COLO668 (cell line): Measurements from ENCODE around the gene SMPD3.
A peak's percentile ranks its signal among the peaks of the same experiment; 100 is the strongest.

Source experiments
- DNase-seq: peaks from one replicate; lab custom pipeline; 2025; ENCODE audit not compliant: unreplicated experiment; lab: John Stamatoyannopoulos, UW

The SMPD3 gene

DNA sequence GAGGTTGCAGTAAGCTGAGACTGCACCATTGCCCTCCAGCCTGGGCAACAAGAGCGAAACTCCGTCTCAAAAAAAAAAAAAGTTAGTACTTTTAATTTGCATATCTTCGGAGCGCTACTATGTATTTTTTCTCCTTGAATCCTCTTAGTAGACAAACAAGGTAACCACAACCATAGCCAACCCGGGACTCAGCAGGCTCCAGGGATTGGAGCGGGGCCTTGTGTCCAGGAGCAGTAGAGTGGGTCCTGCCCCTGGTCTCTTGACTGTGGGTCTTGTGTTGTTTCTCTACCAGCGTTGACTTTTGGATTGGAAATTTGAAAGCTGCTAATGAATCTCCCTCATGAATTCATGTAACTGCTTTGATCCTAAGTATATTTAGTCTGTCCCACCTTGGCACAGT is 105.2 kb downstream of the SMPD3 start:
- no peak for DNase-seq

- no peak for DNase-seq
Measured at GRCh38 chr16:68342620-68343019, 105.7 kb downstream of the SMPD3 start.

DNA sequence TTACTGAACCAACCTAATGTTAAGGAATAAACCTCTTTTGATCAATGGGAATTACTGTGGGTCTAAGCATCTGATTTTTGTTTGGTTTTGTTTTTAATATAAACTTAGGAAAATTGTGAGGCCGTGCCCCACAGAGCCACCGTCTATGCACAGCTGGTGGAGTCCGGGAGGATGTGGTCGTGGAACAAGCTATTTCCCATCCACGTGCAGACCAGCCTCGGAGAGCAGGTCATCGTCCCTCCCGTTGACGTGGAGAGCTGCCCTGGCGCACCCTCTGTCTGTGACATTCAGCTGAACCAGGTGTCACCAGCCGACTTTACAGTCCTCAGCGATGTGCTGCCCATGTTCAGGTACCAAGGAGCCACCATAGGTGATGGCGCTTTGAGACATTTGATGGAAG is 109.1 kb downstream of the SMPD3 start:
- DNase-seq = no peak

DNA sequence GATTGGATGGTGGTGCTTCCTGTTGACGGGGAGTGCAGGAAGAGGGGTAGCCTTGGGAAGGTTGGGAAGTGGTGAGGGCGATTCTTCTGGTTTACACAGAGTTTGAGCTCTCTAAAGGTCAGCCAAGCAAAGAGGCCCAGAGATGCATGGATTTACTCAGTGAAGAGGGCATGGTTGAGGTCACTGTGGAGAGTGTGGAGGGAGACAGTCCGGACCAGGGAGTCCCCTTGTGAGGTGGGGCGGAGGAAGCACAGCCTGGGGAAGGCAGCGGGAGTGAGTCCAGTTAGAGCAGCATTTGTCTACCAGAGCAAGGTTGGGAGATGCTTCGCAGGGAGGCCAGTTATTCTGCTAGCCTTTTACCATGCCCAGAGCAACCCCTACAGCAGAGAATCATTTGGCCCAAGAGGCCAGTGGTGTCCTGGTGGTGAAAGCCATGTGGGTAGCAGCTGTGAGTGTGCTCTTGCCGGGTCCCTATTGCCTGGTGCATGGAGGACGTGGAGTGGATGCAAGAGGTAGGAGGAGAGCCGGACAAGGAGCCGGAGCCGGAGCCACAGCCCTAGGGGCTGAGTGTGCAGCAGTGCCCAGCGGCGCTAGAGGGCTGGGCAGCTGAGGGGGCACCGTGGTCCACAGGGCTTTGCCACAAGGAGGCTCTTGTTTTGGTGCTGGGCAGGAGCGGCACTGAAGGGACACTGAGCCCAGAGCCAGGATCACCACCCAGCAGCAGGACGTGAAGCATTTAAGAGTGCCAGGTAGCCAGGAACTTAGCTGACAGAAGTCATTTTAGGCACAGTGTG is 109.8 kb downstream of the SMPD3 start:
- DNase-seq = no peak

GRCh38 chr16:68335175-68335574 is 113.1 kb downstream of the SMPD3 start:
- DNase-seq = no peak

GRCh38 chr16:68332411-68333121 is 115.7 kb downstream of the SMPD3 start:
- no peak for DNase-seq

DNA sequence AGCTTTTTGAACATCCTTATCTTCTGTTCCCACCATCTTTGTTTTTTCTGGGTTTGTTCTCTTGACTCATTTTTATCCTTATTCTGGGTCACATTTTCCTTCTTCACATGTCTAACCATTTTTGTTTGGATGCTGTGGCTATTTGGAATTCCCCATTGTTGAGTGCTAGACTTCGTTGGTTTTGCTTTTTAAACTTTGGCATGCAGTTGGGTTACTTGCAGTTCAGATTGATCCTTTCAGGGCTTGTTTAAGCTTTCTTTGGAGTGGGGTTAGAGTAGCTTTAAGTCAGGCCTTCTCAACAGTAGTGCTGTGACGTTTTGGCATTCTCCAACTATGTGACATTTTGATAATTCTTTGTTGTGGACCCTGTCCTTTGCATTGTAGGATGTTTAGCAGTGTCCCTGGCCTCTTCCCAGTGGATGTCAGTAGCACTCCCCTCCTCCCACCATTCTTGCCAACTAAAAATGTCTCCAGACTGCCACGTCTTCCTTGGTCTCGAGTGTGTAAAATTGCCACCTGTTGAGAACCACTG is 116.4 kb downstream of the SMPD3 start:
- no peak for DNase-seq

DNA sequence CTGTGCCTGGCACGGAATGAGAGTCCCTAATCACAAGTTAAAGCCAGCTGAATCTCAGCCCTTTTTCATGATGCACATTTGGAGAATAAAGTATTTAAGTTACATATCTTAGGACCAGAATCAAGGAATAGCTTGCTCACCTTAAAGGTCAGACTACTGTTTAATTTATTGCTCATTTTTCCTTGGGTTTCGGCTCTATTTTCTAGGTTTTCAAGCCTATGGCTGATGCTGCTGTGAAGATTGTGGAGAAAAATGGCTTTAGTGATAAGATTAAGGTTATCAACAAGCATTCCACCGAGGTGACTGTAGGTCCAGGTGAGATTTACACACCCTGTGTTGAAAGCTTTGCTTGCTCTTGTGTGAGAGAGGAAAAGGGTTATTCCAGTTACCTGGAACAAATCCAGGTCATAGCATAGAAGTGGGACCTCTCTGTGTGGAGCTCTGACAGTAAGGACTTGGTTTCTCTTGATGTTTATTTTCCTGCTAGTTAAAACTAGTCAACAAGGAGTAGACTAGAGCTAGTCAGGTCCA is 119.4 kb downstream of the SMPD3 start:
- no peak for DNase-seq

DNA sequence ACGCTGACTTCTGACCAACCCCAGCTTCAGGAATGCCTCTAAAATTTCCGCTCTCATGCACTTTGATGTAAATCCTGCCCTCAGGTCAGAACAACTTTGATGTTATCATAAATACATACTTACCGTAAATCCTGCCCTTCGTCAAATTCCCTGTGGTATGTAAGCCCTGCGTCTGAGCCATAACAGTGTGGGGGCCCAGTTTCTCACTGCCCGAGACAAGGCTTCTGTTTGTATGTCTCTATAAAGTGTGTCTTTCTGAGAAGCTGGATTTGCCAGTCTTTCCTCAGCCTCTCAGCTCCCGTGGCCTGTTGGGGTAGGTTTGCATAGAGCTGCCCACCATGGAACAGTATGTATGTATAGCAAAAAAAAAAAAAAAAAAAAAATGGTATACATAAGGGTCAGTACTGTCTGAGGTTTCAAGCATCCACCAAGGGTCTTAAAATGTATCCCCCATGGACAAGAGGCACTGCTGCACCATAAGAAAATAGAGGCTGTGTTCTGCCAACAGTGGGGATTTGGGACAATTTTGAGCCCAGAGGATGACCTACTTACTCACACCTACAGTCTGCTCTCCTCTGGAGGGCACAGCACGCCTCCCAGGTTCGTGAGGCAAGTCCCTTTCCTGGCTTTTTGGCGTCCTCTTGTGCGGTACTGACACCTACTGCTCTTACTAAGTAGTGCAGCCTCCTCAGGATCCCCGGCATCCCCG is 120.0 kb downstream of the SMPD3 start:
- DNase-seq = peak; percentile 80

- DNase-seq = no peak
Measured at GRCh38 chr16:68324780-68325357, 123.4 kb downstream of the SMPD3 start.

- no peak for DNase-seq
Measured at GRCh38 chr16:68324336-68324735, 124.0 kb downstream of the SMPD3 start.

- DNase-seq = no peak
Measured at GRCh38 chr16:68319185-68319908, 129.0 kb downstream of the SMPD3 start.

DNA sequence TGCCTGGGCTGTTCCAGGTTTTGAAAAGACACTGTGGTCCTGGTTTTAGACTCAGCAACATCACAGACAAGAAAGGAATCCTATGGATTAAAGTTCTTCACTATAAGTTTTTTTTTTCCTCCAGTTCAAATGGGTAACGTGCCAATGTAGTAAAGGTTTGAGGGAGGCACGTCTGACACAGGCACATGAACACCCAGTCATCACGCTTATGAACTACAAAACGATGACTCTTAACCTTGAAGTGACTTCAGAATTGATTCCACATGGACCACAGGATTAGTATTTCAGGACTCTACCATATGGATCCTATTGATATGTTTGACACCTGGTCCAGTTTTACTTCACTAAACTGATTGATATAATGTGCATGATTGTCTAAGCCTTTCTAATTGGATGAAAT is 135.2 kb downstream of the SMPD3 start:
- DNase-seq = no peak

DNA sequence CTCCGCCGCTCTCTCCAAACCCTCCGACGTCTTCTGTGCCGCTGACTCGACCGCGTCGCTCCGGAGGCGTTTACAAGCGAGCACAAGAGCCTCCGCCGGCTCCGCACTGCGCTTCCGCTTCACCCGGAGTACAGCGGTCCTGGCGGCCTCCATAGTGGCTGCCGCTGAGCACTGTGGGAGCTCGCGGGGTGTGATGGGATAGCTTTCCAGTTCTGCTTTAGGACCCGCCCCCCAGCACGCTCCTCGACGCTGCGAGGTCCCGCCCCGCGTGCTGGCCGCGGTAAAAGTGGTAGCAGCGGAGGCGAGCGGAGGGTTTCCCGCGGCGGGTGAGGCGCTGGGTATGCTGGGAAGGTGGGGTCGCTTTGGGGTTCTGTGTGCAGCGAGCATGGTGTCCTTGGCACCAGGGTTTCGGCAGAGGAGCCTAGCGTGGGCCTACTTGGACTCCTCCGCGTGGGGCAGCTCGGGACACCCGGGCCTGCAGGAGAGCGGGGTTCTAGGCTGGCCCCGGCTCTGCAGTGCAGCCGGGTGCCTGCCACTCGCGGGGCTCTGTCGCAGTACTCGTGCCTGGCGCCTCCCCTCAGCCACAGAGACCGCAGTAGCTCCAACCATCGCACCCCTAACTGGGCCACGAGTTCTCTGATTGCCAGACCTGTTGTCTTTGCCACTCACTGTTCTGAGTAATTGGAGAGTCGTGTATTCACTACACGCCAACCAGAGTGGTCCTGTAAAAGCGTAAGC is 137.4 kb downstream of the SMPD3 start, which contains the start of the genes PRMT7 and SLC7A6OS:
TSS of gene PRMT7 (plus strand) at position 246 of the 738 bp plus-strand sequence. CDS start 4,961 bp downstream, outside the sequence.
TSS of gene SLC7A6OS (minus strand) at position 173 of the 738 bp plus-strand sequence. CDS start at position 153, 20 bp downstream.
- peak; percentile 95 for DNase-seq

- DNase-seq = no peak
Measured at GRCh38 chr16:68310437-68310773, 137.9 kb downstream of the SMPD3 start.

- no peak for DNase-seq
Measured at GRCh38 chr16:68309799-68310198, 138.5 kb downstream of the SMPD3 start.
